DMS53 (cell line): ENCODE results near the gene IL1RAPL1.
A peak's percentile ranks its signal among the peaks of the same experiment; 100 is the strongest.

Experiments
- DNase-seq: peaks from one replicate; lab custom pipeline; 2025; lab: John Stamatoyannopoulos, UW

The IL1RAPL1 gene

GRCh38 chrX:29531336-29531735 is 944.1 kb downstream of the IL1RAPL1 start:
- DNase-seq, result no peak

DNA sequence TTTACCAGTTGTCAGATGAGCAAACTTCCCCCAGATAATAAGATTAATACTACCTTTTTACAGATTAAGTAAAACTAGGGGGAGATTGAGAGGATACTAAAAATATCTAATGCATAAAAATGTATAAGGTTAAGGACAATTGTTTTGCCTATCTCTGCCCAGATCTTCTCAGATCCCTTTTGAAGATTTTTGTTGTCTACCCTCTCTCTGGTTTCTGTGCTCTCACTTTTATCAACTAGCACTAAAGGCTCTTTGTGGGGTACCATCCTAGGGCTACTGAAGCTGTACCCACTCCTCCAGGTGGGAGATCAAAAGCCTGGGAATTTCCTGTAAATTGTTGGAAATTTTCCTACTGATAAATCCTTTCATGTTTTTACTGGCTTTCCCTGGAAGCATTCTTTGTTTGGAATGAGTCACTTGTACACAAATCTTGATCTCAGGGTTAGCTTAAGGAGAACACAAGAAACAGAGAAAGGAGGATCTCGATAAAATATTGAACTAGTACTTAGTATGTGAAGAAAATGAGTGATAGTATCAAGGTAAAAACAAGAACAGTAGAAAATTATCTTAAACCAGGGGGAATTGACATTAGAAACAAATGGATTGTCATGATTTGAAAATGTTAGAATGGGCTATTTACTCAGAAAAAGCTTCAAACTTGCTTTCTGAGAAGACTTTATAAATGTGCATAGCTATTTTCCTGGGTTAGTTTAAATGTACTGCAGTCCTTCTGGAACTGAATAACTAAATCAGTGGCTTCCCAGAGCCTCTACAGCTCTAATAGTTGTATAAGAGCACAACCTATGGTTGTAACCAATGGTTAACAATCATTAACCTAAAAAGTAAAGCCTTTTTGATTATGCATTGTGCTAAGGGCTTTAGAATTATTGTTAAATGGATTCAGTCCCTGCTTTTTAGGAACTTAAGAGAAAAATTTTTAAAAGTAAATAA is 948.2 kb downstream of the IL1RAPL1 start:
- DNase-seq, result no peak

GRCh38 chrX:29541038-29541437 is 953.8 kb downstream of the IL1RAPL1 start:
- no peak for DNase-seq

- DNase-seq, result no peak
These were observed 954.9 kb downstream of the IL1RAPL1 start for GRCh38 chrX:29542152-29542551.

GRCh38 chrX:29545878-29546277 is 958.6 kb downstream of the IL1RAPL1 start:
- DNase-seq, result no peak

- no peak for DNase-seq
These were observed 960.6 kb downstream of the IL1RAPL1 start for GRCh38 chrX:29547877-29548276.

GRCh38 chrX:29553542-29553941 is 966.3 kb downstream of the IL1RAPL1 start:
- DNase-seq, result no peak

DNA sequence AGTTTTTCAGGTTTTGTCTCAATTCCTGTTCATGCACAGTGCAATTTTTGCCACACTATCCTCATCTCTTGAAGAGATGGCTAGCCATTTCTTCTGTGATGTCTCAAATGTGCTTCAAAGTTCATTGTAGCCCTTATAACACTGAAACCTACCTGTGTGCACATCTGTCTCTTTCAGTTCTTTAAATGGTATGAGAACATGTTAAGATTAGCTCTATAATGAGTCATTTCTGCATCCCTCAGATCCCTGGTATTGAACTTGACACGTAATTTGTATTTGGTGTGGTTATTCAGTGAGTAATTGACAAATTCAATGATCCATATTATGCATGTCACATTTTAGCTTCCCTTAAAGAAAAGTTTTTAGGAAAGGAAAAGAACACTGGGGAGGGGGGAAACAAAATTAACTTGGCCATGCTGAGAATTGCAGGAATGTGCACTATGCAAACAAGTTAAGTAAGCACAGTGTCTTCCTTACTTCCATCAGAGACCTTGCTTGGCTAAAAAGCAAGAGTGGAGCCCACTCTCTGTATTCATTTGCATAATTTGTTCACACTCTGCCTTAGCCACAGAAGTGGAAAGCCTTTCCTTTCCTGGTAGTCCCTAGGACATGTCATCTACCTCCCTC is 968.3 kb downstream of the IL1RAPL1 start:
- DNase-seq, result no peak

- DNase-seq, result no peak
These were observed 972.8 kb downstream of the IL1RAPL1 start for GRCh38 chrX:29560065-29560464.

DNA sequence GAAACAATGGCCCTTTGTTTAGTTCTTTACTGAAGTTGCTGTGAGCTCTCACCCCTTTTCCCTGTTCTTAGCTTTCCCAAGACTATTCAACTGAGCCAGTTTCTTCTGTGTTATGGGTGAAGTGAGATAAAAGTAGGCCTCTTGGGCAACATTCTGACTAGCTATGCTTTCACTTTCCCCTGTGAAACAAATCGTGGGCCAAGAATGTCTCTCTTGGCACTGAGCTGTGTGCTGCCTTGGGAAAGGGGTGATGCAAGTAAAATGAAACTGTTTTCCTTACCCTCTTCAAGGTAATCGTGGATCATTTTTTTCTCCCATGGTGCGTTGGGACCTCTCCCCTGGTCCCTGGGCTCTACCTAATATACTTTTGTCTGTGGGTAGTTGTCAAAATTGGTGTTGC is 974.2 kb downstream of the IL1RAPL1 start:
- no peak for DNase-seq

- no peak for DNase-seq
These were observed 993.3 kb downstream of the IL1RAPL1 start for GRCh38 chrX:29580560-29580959.

DNA sequence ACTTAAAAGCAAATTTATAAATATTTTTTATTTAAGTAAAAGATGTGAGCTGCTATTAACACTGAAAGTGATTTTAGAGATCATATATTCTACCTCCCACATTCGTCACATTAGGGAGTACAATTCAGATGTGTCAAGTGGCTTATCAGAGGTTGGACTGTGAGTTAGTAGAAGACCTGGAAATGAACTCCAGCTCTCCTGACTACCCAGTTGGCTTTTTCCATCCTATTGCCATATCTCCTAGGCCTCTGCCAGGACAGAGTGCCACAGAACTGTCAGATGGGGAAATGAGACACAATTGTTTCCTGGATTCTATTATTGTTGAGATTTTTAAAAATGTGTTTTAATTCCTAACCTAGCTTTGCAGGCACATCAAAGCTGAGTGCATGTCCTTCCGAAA is 994.0 kb downstream of the IL1RAPL1 start:
- DNase-seq, result no peak

DNA sequence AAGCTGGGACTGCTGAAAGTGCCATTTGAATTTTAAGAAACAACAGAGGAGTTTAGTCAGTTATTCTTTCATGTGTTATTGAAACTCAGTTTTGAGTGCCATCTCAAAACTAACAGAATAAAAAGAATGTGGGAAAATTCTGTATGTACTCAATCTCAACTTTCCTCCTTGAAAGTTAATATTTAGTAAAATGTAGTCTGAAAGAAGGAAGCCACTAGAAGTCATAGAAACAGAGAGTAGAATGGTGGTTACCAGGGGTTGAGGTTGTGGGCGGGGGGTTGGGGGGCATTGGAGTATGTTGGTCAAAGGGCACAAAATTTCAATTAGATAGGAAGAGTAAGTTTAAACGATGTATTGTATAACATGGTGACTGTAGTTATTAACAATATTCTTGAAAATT is 999.9 kb downstream of the IL1RAPL1 start:
- DNase-seq, result no peak

GRCh38 chrX:29590921-29591320 is 1003.7 kb downstream of the IL1RAPL1 start:
- no peak for DNase-seq

DNA sequence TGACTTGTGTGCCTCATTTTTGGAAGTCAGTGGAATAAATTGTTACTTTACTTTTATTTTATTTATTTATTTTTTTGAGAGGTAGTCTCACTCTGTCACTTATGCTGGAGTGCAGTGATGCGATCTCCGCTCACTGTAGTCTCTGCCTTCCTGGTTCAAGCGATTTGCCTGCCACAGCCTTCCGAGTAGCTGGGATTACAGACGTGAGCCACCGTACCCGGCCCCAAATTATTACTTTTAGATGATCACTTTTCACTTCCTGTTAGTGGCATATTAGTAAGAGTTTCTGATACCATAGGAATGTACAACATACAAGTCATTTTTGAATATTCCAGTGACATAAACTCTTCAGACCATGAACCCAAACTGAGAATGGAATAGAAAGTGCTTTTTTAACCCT is 1017.1 kb downstream of the IL1RAPL1 start:
- no peak for DNase-seq

DNA sequence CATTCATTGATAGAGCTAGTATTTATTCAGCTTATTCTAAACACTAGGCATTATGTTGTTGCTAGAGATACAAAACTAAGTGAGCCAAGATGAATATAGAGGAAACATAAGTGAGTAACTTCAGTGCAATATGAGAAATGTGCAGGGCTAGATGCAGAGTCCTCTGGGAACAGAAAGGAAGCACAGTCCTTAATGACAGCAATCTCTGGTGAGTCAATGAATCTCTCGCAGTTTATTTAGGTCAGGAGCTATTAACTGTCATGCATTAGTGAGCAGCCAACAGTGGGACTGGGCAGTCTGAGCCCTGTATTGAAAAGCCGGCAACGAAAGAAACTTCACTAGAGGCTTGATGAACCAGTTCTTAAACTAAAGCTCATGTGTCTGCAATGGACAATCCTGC is 1030.0 kb downstream of the IL1RAPL1 start:
- no peak for DNase-seq

DNA sequence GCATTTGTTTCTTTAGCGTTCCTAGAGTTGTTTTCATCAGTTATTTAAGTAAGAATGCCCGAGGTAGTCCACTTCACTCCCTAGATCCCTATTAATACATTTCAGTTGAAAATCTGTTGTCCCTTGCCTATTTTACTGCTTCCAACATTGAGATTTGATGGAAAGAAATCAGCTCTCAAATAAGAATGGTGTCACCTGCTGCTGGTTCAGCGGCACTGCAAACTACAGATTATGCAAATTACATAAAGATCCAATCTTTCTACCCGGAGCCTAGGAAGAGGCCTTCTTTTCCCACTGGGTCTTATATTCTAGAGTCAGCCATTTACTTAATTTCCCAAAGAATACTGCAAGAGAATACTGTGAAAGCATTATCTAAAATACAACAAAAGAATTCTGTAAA is 1030.5 kb downstream of the IL1RAPL1 start:
- DNase-seq, result peak; percentile 14

GRCh38 chrX:29627833-29628232 is 1040.6 kb downstream of the IL1RAPL1 start:
- peak; percentile 6 for DNase-seq

- no peak for DNase-seq
These were observed 1047.3 kb downstream of the IL1RAPL1 start for GRCh38 chrX:29634516-29634915.

- no peak for DNase-seq
These were observed 1049.1 kb downstream of the IL1RAPL1 start for GRCh38 chrX:29636331-29636730.

DNA sequence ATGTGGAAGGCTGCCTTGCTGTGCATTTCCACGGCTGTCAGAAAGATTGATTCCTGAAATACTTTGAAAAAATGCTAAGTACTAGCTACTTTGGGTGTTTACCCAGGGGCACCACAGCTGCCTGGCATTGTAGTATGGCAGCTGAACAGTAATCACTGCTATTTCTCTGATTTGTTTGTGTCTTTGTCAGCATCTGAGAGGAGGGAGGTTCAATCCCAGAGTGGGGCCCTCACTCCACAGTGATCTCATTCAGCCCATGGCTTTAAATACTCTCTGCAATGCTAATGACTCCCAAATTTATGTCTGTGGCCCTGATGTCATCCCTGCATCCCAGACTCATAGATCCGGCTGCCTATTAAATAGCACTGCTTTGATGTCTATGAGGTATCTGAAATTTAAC is 1052.9 kb downstream of the IL1RAPL1 start:
- DNase-seq, result no peak

- no peak for DNase-seq
These were observed 1054.2 kb downstream of the IL1RAPL1 start for GRCh38 chrX:29641461-29641860.

GRCh38 chrX:29643181-29643580 is 1055.9 kb downstream of the IL1RAPL1 start:
- no peak for DNase-seq
